ENCODE data around the gene ZNF646.

ZNF646 gene

GRCh38 chr16:31111881-31112466 lies 37.8 kb downstream of the ZNF646 start:
- in situ Hi-C loops (cut with MboI; ENCODE audit: low sequenced_read_pairs), result no loop called here
- Histone ChIP-seq H3K9me3 (no peaks in the 10 kb centered on the region), H3K36me3 (replicated peaks) (peaks cover 27% of the 10 kb centered on the region), H3K4me1 (peaks cover 10% of the 10 kb centered on the region), H3K4me3 (no peak overlapping the region), H3K27me3 (ENCODE audit: low read depth) (no peaks in the 10 kb centered on the region)
- no peak for DNase-seq (ENCODE audit: low spot score in 2 of 2)

GRCh38 chr16:31112711-31113110 lies 38.5 kb downstream of the ZNF646 start:
- no peak for DNase-seq (ENCODE audit: low spot score in 2 of 2)
- Histone ChIP-seq H3K9me3 (no peaks in the 10 kb centered on the region), H3K36me3 (replicated peaks) (peaks cover 27% of the 10 kb centered on the region), H3K4me3 (no peak overlapping the region), H3K27me3 (ENCODE audit: low read depth) (no peaks in the 10 kb centered on the region), H3K4me1 (peaks cover 6% of the 10 kb centered on the region)
- in situ Hi-C loops (cut with MboI; ENCODE audit: low sequenced_read_pairs), result no loop called here

- in situ Hi-C loops (cut with MboI; ENCODE audit: low sequenced_read_pairs), result no loop called here
- DNase-seq (ENCODE audit: low spot score in 2 of 2), result no peak
Observed at GRCh38 chr16:31113121-31114120, 39.2 kb downstream of the ZNF646 start.

GRCh38 chr16:31114468-31114867 lies 40.2 kb downstream of the ZNF646 start:
- peaks cover 4% of the 10 kb centered on the region for H3K4me1 ChIP-seq
- no peak for DNase-seq (ENCODE audit: low spot score in 2 of 2)
- H3K36me3 ChIP-seq (replicated peaks), result peaks cover 28% of the 10 kb centered on the region
- H3K9me3 ChIP-seq, result no peaks in the 10 kb centered on the region
- H3K4me3 ChIP-seq, result no peak overlapping the region
- H3K27me3 ChIP-seq (ENCODE audit: low read depth), result no peaks in the 10 kb centered on the region
- in situ Hi-C loops (cut with MboI; ENCODE audit: low sequenced_read_pairs), result no loop called here

More at GRCh38 chr16:31113121-31114120, 39.2 kb downstream of the ZNF646 start:
- Histone ChIP-seq H3K4me1 (peaks cover 5% of the 10 kb centered on the region), H3K36me3 (replicated peaks) (peaks cover 27% of the 10 kb centered on the region), H3K9me3 (no peaks in the 10 kb centered on the region), H3K4me3 (no peak overlapping the region), H3K27me3 (ENCODE audit: low read depth) (no peaks in the 10 kb centered on the region)

GRCh38 chr16:31117384-31118222 lies 43.4 kb downstream of the ZNF646 start, which contains the start of gene KAT8:
KAT8 (plus strand) TSS chr16:31117664; CDS start chr16:31117682, 18 bp downstream.
- DNase-seq (ENCODE audit: low spot score in 2 of 2), result peak; percentile 98 to 99
- in situ Hi-C loops (cut with MboI; ENCODE audit: low sequenced_read_pairs), result no loop called here
- Histone ChIP-seq H3K9me3 (no peaks in the 10 kb centered on the region), H3K27me3 (ENCODE audit: low read depth) (no peaks in the 10 kb centered on the region), H3K4me1 (peaks cover 4% of the 10 kb centered on the region), H3K4me3 (peak within 1 kb of the TSS; percentile 64), H3K36me3 (replicated peaks) (peaks cover 29% of the 10 kb centered on the region)

- Histone ChIP-seq H3K4me1 (peaks cover 4% of the 10 kb centered on the region), H3K4me3 (peak overlapping the region; percentile 64), H3K36me3 (replicated peaks) (peaks cover 37% of the 10 kb centered on the region), H3K9me3 (no peaks in the 10 kb centered on the region), H3K27me3 (ENCODE audit: low read depth) (no peaks in the 10 kb centered on the region)
- in situ Hi-C loops (cut with MboI; ENCODE audit: low sequenced_read_pairs), result no loop called here
- no peak for DNase-seq (ENCODE audit: low spot score in 2 of 2)
Observed at GRCh38 chr16:31118223-31119155, 44.3 kb downstream of the ZNF646 start.

GRCh38 chr16:31120129-31120528 lies 45.9 kb downstream of the ZNF646 start:
- in situ Hi-C loops (cut with MboI; ENCODE audit: low sequenced_read_pairs), result no loop called here
- peaks cover 45% of the 10 kb centered on the region for H3K36me3 ChIP-seq (replicated peaks)
- DNase-seq (ENCODE audit: low spot score in 2 of 2), result no peak

GRCh38 chr16:31125844-31126243 lies 51.6 kb downstream of the ZNF646 start:
- in situ Hi-C loops (cut with MboI; ENCODE audit: low sequenced_read_pairs), result no loop called here
- peaks cover 55% of the 10 kb centered on the region for H3K36me3 ChIP-seq (replicated peaks)
- H3K4me1 ChIP-seq, result no peaks in the 10 kb centered on the region
- no peak for DNase-seq (ENCODE audit: low spot score in 2 of 2)
- H3K4me3 ChIP-seq, result no peak overlapping the region
- H3K27me3 ChIP-seq (ENCODE audit: low read depth), result no peaks in the 10 kb centered on the region
- H3K9me3 ChIP-seq, result no peaks in the 10 kb centered on the region

More at GRCh38 chr16:31120129-31120528, 45.9 kb downstream of the ZNF646 start:
- peaks cover 4% of the 10 kb centered on the region for H3K4me1 ChIP-seq
- H3K9me3 ChIP-seq, result no peaks in the 10 kb centered on the region
- no peaks in the 10 kb centered on the region for H3K27me3 ChIP-seq (ENCODE audit: low read depth)
- no peak overlapping the region for H3K4me3 ChIP-seq

GRCh38 chr16:31127182-31127581 lies 53.0 kb downstream of the ZNF646 start:
- Histone ChIP-seq H3K27me3 (ENCODE audit: low read depth) (no peaks in the 10 kb centered on the region), H3K4me3 (no peak overlapping the region), H3K4me1 (no peaks in the 10 kb centered on the region), H3K9me3 (no peaks in the 10 kb centered on the region), H3K36me3 (replicated peaks) (peaks cover 55% of the 10 kb centered on the region)
- DNase-seq (ENCODE audit: low spot score in 2 of 2), result no peak
- in situ Hi-C loops (cut with MboI; ENCODE audit: low sequenced_read_pairs), result no loop called here

GRCh38 chr16:31128711-31129567 lies 54.7 kb downstream of the ZNF646 start:
- peaks cover 38% of the 10 kb centered on the region for H3K36me3 ChIP-seq (replicated peaks)
- peaks cover 6% of the 10 kb centered on the region for H3K4me1 ChIP-seq
- no peaks in the 10 kb centered on the region for H3K27me3 ChIP-seq (ENCODE audit: low read depth)
- DNase-seq (ENCODE audit: low spot score in 2 of 2), result no peak
- in situ Hi-C loops (cut with MboI; ENCODE audit: low sequenced_read_pairs), result no loop called here
- H3K9me3 ChIP-seq, result no peaks in the 10 kb centered on the region
- H3K4me3 ChIP-seq, result no peak overlapping the region

GRCh38 chr16:31129568-31130335 lies 55.5 kb downstream of the ZNF646 start:
- peaks cover 34% of the 10 kb centered on the region for H3K36me3 ChIP-seq (replicated peaks)
- in situ Hi-C loops (cut with MboI; ENCODE audit: low sequenced_read_pairs), result no loop called here
- no peaks in the 10 kb centered on the region for H3K27me3 ChIP-seq (ENCODE audit: low read depth)
- peaks cover 14% of the 10 kb centered on the region for H3K4me1 ChIP-seq
- H3K9me3 ChIP-seq, result no peaks in the 10 kb centered on the region
- no peak overlapping the region for H3K4me3 ChIP-seq
- no peak for DNase-seq (ENCODE audit: low spot score in 2 of 2)
